ENCODE results near the gene CAMTA1.

CAMTA1 gene

GRCh38 chr1:7557301-7557891, 772.1 kb downstream of the CAMTA1 start:
- H3K9ac ChIP-seq (ENCODE audit: low read depth, low read length), result no peak overlapping the region
- no peak overlapping the region for H3K27ac ChIP-seq (ENCODE audit: low read depth, low read length)
- H3K27me3 ChIP-seq (ENCODE audit: control insufficient read depth, insufficient read depth, low read length), result no peaks in the 10 kb centered on the region
- no peaks in the 10 kb centered on the region for H3K4me1 ChIP-seq (ENCODE audit: control insufficient read depth, insufficient read depth, low read length)
- no peak overlapping the region for H3K4me3 ChIP-seq (ENCODE audit: low read depth, low read length)
- no peaks in the 10 kb centered on the region for H3K9me3 ChIP-seq (ENCODE audit: control insufficient read depth, insufficient read depth, low read length)
- no peaks in the 10 kb centered on the region for H3K36me3 ChIP-seq (ENCODE audit: control insufficient read depth, insufficient read depth, low read length)

DNA sequence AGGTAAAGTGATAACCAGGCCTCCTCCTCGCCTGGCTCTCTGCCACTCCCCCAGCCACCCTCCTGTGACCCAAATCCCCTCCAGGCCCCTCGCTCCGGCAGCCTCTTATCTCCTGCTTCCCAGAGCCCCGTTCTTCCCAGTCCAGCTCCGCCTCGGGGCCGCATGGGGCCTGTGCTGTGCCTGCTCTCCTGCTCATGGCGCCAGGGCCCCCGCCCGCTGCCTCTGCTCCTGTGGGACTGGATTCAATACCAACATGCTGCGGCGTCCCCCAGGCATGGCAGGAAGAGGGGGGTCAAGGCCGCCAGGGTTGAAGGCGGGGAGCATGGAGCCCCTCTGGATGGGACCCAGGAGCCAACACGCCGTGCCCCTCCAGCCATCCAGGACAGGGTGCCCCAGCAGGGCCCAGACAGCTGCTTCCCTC, 772.8 kb downstream of the CAMTA1 start:
- H3K9me3 ChIP-seq (ENCODE audit: control insufficient read depth, insufficient read depth, low read length), result no peaks in the 10 kb centered on the region
- no peaks in the 10 kb centered on the region for H3K4me1 ChIP-seq (ENCODE audit: control insufficient read depth, insufficient read depth, low read length)
- no peaks in the 10 kb centered on the region for H3K27me3 ChIP-seq (ENCODE audit: control insufficient read depth, insufficient read depth, low read length)
- no peak overlapping the region for H3K27ac ChIP-seq (ENCODE audit: low read depth, low read length)
- no peak overlapping the region for H3K9ac ChIP-seq (ENCODE audit: low read depth, low read length)
- H3K4me3 ChIP-seq (ENCODE audit: low read depth, low read length), result no peak overlapping the region
- H3K36me3 ChIP-seq (ENCODE audit: control insufficient read depth, insufficient read depth, low read length), result no peaks in the 10 kb centered on the region

DNA sequence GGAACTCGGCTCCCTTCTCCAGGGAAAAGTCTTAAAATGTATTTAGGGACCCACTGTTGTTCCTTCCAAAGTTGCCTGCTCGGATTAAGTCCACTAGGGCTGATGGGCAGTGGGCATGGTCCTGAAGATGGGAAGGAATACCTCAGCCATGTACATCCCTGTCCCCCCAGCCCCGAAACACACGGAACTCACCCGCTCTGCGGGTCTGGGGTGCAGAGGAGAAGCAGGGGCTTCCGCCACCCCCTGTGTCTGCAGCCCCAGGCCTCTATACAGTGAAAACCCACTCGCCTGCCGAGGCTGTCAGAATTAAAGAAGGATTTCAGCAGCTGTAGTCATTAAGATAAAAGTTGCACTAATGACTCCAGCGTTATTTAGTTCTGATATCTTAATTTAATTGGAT, 773.2 kb downstream of the CAMTA1 start:
- Histone ChIP-seq H3K4me3 (ENCODE audit: low read depth, low read length) (no peak overlapping the region), H3K9me3 (ENCODE audit: control insufficient read depth, insufficient read depth, low read length) (no peaks in the 10 kb centered on the region), H3K27ac (ENCODE audit: low read depth, low read length) (no peak overlapping the region), H3K9ac (ENCODE audit: low read depth, low read length) (no peak overlapping the region), H3K4me1 (ENCODE audit: control insufficient read depth, insufficient read depth, low read length) (no peaks in the 10 kb centered on the region), H3K27me3 (ENCODE audit: control insufficient read depth, insufficient read depth, low read length) (no peaks in the 10 kb centered on the region), H3K36me3 (ENCODE audit: control insufficient read depth, insufficient read depth, low read length) (no peaks in the 10 kb centered on the region)

GRCh38 chr1:7558921-7559869, 773.9 kb downstream of the CAMTA1 start:
- Histone ChIP-seq H3K27me3 (ENCODE audit: control insufficient read depth, insufficient read depth, low read length) (no peaks in the 10 kb centered on the region), H3K4me3 (ENCODE audit: low read depth, low read length) (no peak overlapping the region), H3K36me3 (ENCODE audit: control insufficient read depth, insufficient read depth, low read length) (no peaks in the 10 kb centered on the region), H3K27ac (ENCODE audit: low read depth, low read length) (no peak overlapping the region), H3K4me1 (ENCODE audit: control insufficient read depth, insufficient read depth, low read length) (no peaks in the 10 kb centered on the region), H3K9me3 (ENCODE audit: control insufficient read depth, insufficient read depth, low read length) (no peaks in the 10 kb centered on the region), H3K9ac (ENCODE audit: low read depth, low read length) (no peak overlapping the region)

GRCh38 chr1:7560128-7560527, 774.9 kb downstream of the CAMTA1 start:
- H3K27ac ChIP-seq (ENCODE audit: low read depth, low read length), result no peak overlapping the region
- H3K9ac ChIP-seq (ENCODE audit: low read depth, low read length), result no peak overlapping the region
- H3K4me1 ChIP-seq (ENCODE audit: control insufficient read depth, insufficient read depth, low read length), result no peaks in the 10 kb centered on the region
- H3K9me3 ChIP-seq (ENCODE audit: control insufficient read depth, insufficient read depth, low read length), result no peaks in the 10 kb centered on the region
- no peaks in the 10 kb centered on the region for H3K27me3 ChIP-seq (ENCODE audit: control insufficient read depth, insufficient read depth, low read length)
- H3K36me3 ChIP-seq (ENCODE audit: control insufficient read depth, insufficient read depth, low read length), result no peaks in the 10 kb centered on the region
- no peak overlapping the region for H3K4me3 ChIP-seq (ENCODE audit: low read depth, low read length)

DNA sequence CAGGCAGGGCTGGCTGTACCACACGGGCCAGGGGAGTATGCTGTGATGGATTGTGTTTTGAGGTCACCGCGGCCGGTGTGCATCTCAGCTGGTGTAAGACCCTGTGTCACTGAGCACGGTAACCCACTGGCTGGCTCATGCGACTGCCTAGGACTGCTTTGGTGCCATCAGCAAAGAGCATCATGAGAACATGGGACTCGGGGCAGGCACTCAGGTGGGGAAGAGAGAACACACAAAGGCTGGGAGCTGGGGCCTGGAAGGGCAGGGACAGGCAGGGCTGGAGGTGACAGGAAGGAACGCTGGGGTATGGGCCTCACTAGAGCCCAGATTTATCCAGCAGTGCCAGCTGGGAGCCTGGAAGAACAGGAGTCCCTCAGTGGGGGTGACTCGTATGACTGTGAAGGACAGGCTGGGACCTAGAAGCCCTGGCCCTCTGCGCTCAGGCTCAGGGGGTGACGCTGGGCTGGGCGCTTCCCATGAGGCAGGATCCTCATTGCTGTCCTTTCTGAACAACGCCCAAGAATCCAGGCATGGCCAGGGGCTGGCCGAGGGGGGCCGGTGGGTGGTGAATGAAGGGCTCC, 775.4 kb downstream of the CAMTA1 start:
- Histone ChIP-seq H3K27ac (ENCODE audit: low read depth, low read length) (no peak overlapping the region), H3K36me3 (ENCODE audit: control insufficient read depth, insufficient read depth, low read length) (no peaks in the 10 kb centered on the region)

GRCh38 chr1:7561331-7561921, 776.2 kb downstream of the CAMTA1 start:
- no peaks in the 10 kb centered on the region for H3K9me3 ChIP-seq (ENCODE audit: control insufficient read depth, insufficient read depth, low read length)
- H3K9ac ChIP-seq (ENCODE audit: low read depth, low read length), result no peak overlapping the region
- H3K27ac ChIP-seq (ENCODE audit: low read depth, low read length), result no peak overlapping the region
- H3K27me3 ChIP-seq (ENCODE audit: control insufficient read depth, insufficient read depth, low read length), result no peaks in the 10 kb centered on the region
- H3K4me1 ChIP-seq (ENCODE audit: control insufficient read depth, insufficient read depth, low read length), result no peaks in the 10 kb centered on the region
- no peak overlapping the region for H3K4me3 ChIP-seq (ENCODE audit: low read depth, low read length)
- no peaks in the 10 kb centered on the region for H3K36me3 ChIP-seq (ENCODE audit: control insufficient read depth, insufficient read depth, low read length)

More for the DNA sequence above, 775.4 kb downstream of the CAMTA1 start:
- Histone ChIP-seq H3K4me1 (ENCODE audit: control insufficient read depth, insufficient read depth, low read length) (no peaks in the 10 kb centered on the region), H3K4me3 (ENCODE audit: low read depth, low read length) (no peak overlapping the region), H3K9ac (ENCODE audit: low read depth, low read length) (no peak overlapping the region), H3K27me3 (ENCODE audit: control insufficient read depth, insufficient read depth, low read length) (no peaks in the 10 kb centered on the region), H3K9me3 (ENCODE audit: control insufficient read depth, insufficient read depth, low read length) (no peaks in the 10 kb centered on the region)

GRCh38 chr1:7561936-7562728, 776.9 kb downstream of the CAMTA1 start:
- no peaks in the 10 kb centered on the region for H3K36me3 ChIP-seq (ENCODE audit: control insufficient read depth, insufficient read depth, low read length)
- H3K4me3 ChIP-seq (ENCODE audit: low read depth, low read length), result no peak overlapping the region
- H3K27me3 ChIP-seq (ENCODE audit: control insufficient read depth, insufficient read depth, low read length), result no peaks in the 10 kb centered on the region
- H3K4me1 ChIP-seq (ENCODE audit: control insufficient read depth, insufficient read depth, low read length), result no peaks in the 10 kb centered on the region
- no peaks in the 10 kb centered on the region for H3K9me3 ChIP-seq (ENCODE audit: control insufficient read depth, insufficient read depth, low read length)
- no peak overlapping the region for H3K9ac ChIP-seq (ENCODE audit: low read depth, low read length)
- H3K27ac ChIP-seq (ENCODE audit: low read depth, low read length), result no peak overlapping the region

DNA sequence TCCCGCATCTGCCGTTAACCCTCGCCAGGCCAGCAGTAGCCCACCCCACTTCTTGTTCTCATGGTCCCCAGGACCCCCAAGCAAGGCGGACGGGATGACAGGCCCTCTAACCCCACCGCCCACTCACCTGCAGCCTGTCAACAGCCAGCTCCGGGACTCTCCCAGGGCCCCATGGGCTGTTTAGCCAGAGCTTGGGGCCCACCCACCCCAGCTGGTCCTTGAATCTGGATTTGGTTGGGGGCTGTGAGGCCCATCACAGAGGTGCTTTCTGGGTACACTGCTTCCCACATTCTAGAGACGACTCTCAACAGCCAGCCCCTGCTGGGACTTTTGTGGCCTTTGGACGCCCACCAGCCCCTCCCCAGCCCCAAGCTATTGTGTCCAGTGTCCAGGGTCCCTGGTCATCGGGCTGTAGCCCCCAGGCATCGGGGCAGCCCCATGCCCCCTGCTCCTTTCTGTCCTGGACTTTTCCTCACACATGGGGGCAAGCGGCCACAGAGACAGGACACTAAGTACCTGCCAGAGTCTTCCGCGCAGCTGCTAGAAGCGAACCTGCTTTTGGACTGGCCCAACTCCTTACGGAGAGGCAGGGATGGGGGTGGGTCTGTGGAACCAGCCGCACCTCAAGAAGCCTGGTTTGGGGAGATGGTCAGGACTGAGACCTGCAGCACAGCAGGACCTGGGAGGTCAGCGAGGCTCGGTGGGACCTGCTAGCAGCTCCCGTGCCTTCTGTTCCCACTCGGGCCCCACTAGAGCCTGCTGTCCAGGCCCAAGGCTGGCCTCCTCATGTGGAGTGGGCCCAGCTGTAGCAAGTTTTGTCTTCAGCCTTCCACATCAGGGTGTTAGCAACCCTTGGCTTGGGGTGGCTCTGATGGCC, 777.7 kb downstream of the CAMTA1 start:
- Histone ChIP-seq H3K4me1 (ENCODE audit: control insufficient read depth, insufficient read depth, low read length) (no peaks in the 10 kb centered on the region), H3K9me3 (ENCODE audit: control insufficient read depth, insufficient read depth, low read length) (no peaks in the 10 kb centered on the region), H3K27me3 (ENCODE audit: control insufficient read depth, insufficient read depth, low read length) (no peaks in the 10 kb centered on the region), H3K36me3 (ENCODE audit: control insufficient read depth, insufficient read depth, low read length) (no peaks in the 10 kb centered on the region), H3K4me3 (ENCODE audit: low read depth, low read length) (no peak overlapping the region), H3K27ac (ENCODE audit: low read depth, low read length) (no peak overlapping the region), H3K9ac (ENCODE audit: low read depth, low read length) (no peak overlapping the region)

DNA sequence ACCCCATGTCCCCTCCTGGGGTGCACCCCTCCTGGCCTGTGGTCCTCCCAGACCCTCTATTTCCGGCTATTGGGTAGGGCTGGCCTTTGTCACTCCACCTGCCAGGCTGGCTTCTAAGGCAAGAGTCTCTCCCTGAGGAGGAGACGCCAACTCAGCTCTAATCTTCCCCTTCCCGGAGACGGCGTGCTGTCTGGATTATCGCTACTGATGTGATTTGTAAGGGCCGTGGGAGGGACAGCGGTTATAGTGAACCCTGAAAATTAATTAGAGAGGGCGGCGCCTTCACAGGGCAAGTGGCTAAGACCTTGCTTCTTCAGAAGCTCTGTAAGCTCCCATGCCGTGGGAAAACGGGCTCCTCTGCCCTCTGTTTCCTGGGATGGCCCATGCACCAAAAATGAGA, 778.9 kb downstream of the CAMTA1 start:
- Histone ChIP-seq H3K36me3 (ENCODE audit: control insufficient read depth, insufficient read depth, low read length) (no peaks in the 10 kb centered on the region), H3K9me3 (ENCODE audit: control insufficient read depth, insufficient read depth, low read length) (peaks cover 9% of the 10 kb centered on the region), H3K4me3 (ENCODE audit: low read depth, low read length) (no peak overlapping the region), H3K27ac (ENCODE audit: low read depth, low read length) (no peak overlapping the region), H3K9ac (ENCODE audit: low read depth, low read length) (no peak overlapping the region), H3K27me3 (ENCODE audit: control insufficient read depth, insufficient read depth, low read length) (no peaks in the 10 kb centered on the region), H3K4me1 (ENCODE audit: control insufficient read depth, insufficient read depth, low read length) (no peaks in the 10 kb centered on the region)

All from HUES48 (cell line).